HG03342 (cell line): ENCODE data around the gene ENTHD1.
"Not testable (repeated sequence)": the region's sequence is repeated elsewhere in the genome, so short reads cannot be mapped to it uniquely, and the experiment has no call there.

Experiments used
- ATAC-seq: cut with Tn5 transposase; IDR thresholded peaks from one replicate; pipeline ENCODE4 v1.9.1; 2021; ENCODE audit warnings: mild to moderate bottlenecking, moderate library complexity; ENCODE audit not compliant: unreplicated experiment

The ENTHD1 gene

GRCh38 chr22:39925909-39926679 lies 32.5 kb upstream of the ENTHD1 start:
- no peak for ATAC-seq

- ATAC-seq, result no peak
Measured at GRCh38 chr22:39925273-39925672, 31.7 kb upstream of the ENTHD1 start.

GRCh38 chr22:39924286-39924685 lies 30.7 kb upstream of the ENTHD1 start:
- ATAC-seq, result no peak

GRCh38 chr22:39923696-39924095 lies 30.1 kb upstream of the ENTHD1 start:
- ATAC-seq, result no peak

- no peak for ATAC-seq
Measured at GRCh38 chr22:39920134-39920743, 26.7 kb upstream of the ENTHD1 start.

- ATAC-seq, result no peak
Measured at GRCh38 chr22:39917776-39918495, 24.4 kb upstream of the ENTHD1 start.

GRCh38 chr22:39917197-39917643 lies 23.7 kb upstream of the ENTHD1 start:
- no peak for ATAC-seq

GRCh38 chr22:39916496-39916895 lies 22.9 kb upstream of the ENTHD1 start:
- ATAC-seq, result no peak

- no peak for ATAC-seq
Measured at GRCh38 chr22:39915295-39915726, 21.8 kb upstream of the ENTHD1 start.

- no peak for ATAC-seq
Measured at GRCh38 chr22:39914584-39914983, 21.0 kb upstream of the ENTHD1 start.

- ATAC-seq, result no peak
Measured at GRCh38 chr22:39913886-39914285, 20.3 kb upstream of the ENTHD1 start.

GRCh38 chr22:39913321-39913720 lies 19.8 kb upstream of the ENTHD1 start:
- no peak for ATAC-seq

GRCh38 chr22:39910876-39911613 lies 17.5 kb upstream of the ENTHD1 start:
- no peak for ATAC-seq

GRCh38 chr22:39908737-39909136 lies 15.2 kb upstream of the ENTHD1 start:
- ATAC-seq, result no peak

GRCh38 chr22:39908136-39908535 lies 14.6 kb upstream of the ENTHD1 start:
- ATAC-seq, result no peak

GRCh38 chr22:39907605-39908097 lies 14.1 kb upstream of the ENTHD1 start:
- no peak for ATAC-seq

- ATAC-seq, result no peak
Measured at GRCh38 chr22:39907047-39907446, 13.5 kb upstream of the ENTHD1 start.

GRCh38 chr22:39906207-39906606 lies 12.6 kb upstream of the ENTHD1 start:
- no peak for ATAC-seq

GRCh38 chr22:39905687-39906086 lies 12.1 kb upstream of the ENTHD1 start:
- ATAC-seq, result no peak

- no peak for ATAC-seq
Measured at GRCh38 chr22:39904862-39905261, 11.3 kb upstream of the ENTHD1 start.

- not testable (repeated sequence) for ATAC-seq
Measured at GRCh38 chr22:39904024-39904423, 10.5 kb upstream of the ENTHD1 start.
